Measurements from ENCODE around the gene NCOA4. TPM values are rescaled to one million over a fixed set of nuclear protein-coding genes. Genes with fewer than 3 reads are reported as not detected.

The NCOA4 gene
- 203 and 235 TPM in 2 replicates for total RNA-seq

GRCh38 chr10:46030091-46030937 is at the start of gene NCOA4:
Gene NCOA4 (minus strand): TSS chr10:46030623. CDS start chr10:46016680, 13,943 bp downstream.

GRCh38 chr10:46046261-46046660 is 15.8 kb upstream of the NCOA4 start, which contains the start of gene MSMB:
Gene MSMB (minus strand): TSS chr10:46046269. CDS start chr10:46046237, 32 bp downstream.

GRCh38 chr10:45972106-45972812 is 58.2 kb downstream of the NCOA4 start, which contains the start of gene TIMM23:
Gene TIMM23 (plus strand): TSS chr10:45972489. CDS start chr10:45972625, 136 bp downstream.

Other genes starting within 250 kb of the NCOA4 start
- 2.8 and 3.4 TPM in 2 replicates for gene AGAP4, start 183.1 kb downstream of the NCOA4 start, total RNA-seq
- gene TIMM23, start 58.1 kb downstream of the NCOA4 start, total RNA-seq = 58.2 and 58.6 TPM in 2 replicates
- gene MSMB, start 15.6 kb upstream of the NCOA4 start, total RNA-seq = not detected in 2 replicates

Data from dermis lymphatic vessel endothelial cell (primary cell).